GM04503 (cell line): Measurements from ENCODE around the gene LZTS3.
"Not testable (repeated sequence)": the region's sequence is repeated elsewhere in the genome, so short reads cannot be mapped to it uniquely, and the experiment has no call there.

Experiments used
- DNase-seq: peaks from one replicate; pipeline ENCODE4 v3.0.0-alpha.2; 2012; ENCODE audit warnings: low read depth

Gene LZTS3

GRCh38 chr20:3172933-3173609 lies at the start of gene LZTS3:
TSS of gene LZTS3 (minus strand) at chr20:3173549. CDS start at chr20:3167163, 6,386 bp downstream.
- no peak for DNase-seq

DNA sequence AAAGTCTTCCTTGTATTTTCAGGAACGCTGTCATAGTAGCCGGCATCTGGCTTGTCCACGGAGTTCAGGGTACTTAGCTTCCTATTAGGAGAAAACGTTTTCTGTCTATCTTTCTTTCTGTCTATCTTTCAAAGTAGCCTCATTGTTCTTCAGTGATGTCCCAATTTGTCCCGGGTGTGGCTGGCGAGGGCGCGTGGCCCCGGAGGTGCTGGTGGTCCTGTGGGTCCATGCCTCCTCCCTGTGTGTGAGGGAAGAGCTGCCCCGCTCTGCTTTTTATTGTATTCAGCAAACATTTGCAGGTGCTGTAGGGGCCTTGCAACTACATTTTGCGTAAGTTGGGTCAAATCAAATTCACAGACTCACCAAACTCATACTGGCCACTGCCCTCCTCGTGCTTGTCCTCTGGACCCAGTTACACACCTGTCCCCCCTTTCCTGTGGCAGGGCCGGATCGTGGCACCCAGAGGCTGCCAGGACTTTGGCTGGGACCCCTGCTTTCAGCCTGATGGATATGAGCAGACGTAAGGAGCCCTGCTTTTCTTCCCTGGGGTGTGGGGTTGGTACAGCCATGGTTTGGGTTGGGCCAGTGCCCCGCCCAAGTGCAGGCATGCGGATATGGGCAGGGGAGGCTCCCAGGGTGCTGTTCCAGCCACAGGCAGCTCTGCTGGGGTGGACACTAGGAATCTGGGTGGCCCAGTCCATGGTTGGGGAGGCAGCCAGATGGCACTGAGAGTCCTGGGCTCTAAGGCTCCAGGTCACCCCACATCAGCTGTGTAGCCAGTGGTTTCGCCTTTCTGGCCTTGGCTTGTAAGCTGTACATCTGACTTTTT lies 48.3 kb upstream of the LZTS3 start:
- no peak for DNase-seq

GRCh38 chr20:3218307-3218988 lies 45.1 kb upstream of the LZTS3 start:
- no peak for DNase-seq

GRCh38 chr20:3215359-3215917 lies 42.1 kb upstream of the LZTS3 start:
- not testable (repeated sequence) for DNase-seq

GRCh38 chr20:3213226-3213625 lies 39.9 kb upstream of the LZTS3 start:
- DNase-seq, result no peak

DNA sequence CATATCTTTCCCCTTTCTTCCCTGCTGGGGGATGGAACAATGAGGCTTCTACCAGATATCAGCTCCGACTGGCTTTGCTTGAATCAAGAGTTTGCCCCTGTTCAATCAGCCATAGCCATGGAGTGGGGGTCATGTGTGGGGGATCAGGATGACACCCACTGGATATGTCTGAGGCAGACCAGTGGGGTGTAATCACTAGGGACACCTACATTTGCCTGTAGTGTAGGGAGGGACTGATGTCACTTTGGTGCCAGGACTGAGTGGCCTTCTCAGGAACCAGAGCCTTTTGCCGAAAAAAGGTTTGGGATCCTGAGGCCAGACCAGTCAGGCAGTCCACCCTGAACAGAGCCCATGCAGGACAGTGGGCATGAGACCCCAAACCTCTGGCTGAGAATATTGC lies 37.0 kb upstream of the LZTS3 start:
- no peak for DNase-seq

DNA sequence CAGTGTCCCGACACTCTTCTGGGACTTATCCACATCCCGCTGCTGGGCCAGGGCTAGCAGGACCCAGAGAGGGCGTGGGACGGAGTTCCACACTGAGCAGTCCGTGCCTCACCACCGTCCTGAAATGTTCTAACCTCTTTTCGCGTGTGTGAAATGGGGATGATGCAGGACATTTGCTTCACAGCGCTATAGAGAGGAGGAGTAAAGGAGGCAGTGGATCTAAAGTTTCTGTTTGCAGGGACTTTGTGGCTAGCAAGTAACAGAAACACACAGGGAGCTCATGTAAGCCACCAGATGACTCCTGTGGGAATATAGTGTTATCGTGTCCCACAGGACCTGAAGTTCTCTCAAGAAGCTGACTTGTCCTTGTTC lies 36.6 kb upstream of the LZTS3 start:
- no peak for DNase-seq

- DNase-seq, result no peak
Observed at GRCh38 chr20:3209257-3209945, 36.1 kb upstream of the LZTS3 start, which contains the start of gene ITPA. TSS of gene ITPA (plus strand) at chr20:3209498. CDS start at chr20:3209552, 54 bp downstream.

DNA sequence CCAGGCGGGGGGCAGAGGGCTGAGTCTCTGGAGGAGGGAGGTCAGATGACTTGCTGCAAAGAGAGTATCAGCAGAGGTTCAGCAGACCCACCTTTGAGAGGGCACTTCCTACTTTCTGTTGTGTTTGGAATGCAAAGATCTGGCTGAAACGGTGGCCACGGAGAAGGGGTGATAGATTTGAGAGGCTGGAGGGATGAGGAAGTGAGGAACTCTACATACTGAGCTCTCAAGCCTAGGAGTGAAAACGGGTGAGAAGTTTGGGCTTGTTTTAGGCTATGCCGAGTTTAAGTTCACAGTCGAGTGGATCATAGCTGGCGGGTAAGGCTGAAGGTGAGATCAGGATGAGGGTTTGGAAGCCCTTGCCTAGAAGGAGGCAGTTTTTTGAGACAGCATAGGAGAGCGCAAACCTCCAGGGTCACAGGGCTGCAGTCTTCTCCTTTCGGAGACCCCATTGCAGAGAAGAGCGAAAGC lies 35.5 kb upstream of the LZTS3 start:
- no peak for DNase-seq

- DNase-seq, result no peak
Observed at GRCh38 chr20:3204124-3204794, 30.9 kb upstream of the LZTS3 start, which contains the start of gene DDRGK1. TSS of gene DDRGK1 (minus strand) at chr20:3204682. CDS start at chr20:3204627, 55 bp downstream.

- DNase-seq, result no peak
Observed at GRCh38 chr20:3203315-3204123, 30.2 kb upstream of the LZTS3 start.

GRCh38 chr20:3202965-3203314 lies 29.6 kb upstream of the LZTS3 start:
- no peak for DNase-seq

DNA sequence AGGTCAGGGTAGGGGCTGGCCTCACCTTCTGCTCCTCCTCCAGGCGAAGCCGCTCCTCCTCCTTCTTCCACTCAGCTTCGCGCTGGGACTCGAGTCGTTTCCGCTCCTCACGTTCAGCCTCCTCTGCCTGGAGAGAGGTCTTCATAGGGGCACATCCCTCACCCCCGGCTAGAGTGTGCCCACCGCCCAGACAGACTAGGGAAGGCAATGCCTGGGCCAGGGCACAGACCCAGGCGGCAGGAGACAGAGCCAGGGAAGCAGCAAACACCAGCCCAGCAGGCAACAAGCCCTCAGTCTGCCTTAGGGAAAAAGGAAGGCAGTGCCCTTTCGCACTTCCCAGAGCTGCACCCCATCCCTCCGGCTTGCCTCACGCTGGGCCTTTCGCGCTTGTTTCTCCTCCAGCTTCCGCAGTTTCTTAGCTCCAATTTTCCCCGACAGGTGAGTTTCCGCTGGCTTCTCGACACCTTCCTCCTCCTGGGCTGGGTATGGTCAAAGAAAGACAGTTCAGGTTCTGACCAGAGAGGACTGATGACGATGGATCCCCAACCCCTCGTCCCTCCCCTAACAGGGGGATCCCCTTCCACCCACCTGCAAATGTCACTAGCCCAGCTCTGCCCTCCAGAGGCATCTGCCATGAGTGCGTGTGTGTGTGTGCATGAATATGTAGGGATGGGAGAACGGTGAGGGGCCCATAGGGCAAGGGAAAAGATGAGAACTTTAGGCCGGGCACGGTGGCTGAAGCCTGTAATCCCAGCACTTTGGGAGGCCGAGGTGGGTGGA lies 26.8 kb upstream of the LZTS3 start:
- DNase-seq, result no peak

GRCh38 chr20:3199206-3199605 lies 25.9 kb upstream of the LZTS3 start:
- DNase-seq, result no peak

GRCh38 chr20:3195590-3196237 lies 22.4 kb upstream of the LZTS3 start:
- no peak for DNase-seq

DNA sequence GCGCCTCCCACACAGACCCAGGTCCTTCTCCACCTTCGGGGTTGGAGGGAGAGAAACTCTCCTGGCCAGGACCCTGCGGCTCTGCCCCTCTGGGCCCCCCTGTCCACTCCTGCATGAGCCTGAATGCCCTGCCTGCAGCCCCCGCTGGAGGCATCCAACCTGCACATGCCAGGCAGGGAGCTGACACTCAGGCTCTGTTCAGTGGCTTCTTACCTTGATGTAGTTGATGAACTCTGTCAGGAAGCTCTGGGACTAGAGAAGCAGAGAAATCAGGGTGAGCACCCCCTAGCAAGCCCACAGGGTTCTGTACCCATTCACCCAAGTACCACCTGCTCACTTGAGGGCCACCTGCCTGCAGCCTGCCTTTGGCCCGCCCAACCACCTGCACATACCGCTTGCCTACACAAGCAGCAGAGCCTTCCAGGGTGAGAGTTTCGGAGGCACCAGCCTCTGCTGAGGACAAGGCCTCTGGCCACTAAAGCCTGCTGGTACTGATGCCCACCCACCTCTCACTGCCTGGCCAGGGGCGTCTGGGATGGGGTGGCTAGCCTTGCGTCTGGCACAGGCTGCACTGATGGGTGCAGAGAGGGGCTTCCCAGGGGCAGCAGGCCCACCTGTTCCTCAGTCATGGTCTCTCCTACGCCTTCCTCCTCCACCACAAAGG lies 21.4 kb upstream of the LZTS3 start:
- no peak for DNase-seq

DNA sequence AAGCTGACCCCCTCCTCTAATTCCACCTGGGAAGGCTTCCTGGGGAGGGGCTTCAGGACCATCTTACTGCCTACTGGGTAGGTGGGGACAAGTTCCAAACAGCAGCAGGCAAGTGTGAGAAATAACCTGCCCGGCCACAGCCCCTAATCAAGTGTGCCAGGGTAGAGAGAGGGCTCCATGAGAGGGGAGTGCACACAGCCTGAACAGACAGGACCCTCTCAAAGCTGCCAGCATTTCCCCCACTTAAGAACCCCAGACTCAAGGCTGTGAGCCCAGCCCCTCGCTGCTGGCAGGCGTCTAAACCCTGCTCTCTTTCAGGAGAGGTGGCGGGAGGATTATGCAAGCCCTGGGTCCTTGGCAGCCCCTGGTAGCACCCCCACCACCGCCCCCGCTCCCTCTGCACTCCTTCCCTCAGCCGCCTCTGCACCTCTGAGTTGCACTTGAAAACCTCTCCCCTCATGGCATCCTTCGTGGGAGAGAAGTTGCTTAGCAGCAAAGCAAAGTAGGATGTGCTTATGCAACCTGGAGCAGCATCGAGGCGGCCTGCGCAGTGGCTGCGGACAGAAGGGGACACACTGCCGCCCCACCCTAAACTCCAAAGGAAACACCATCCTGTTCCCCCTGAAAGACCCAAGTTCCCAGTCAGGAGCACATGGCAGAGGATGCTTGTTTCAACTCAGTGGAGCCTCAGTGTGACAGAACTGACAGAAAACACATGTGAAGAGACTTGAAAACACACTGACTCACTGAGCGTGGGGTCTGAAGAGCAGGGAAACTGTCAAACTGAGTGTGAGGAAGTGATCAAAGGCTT lies 20.7 kb upstream of the LZTS3 start:
- DNase-seq, result no peak
